Measurements from ENCODE around the gene CCNF.

CCNF gene

DNA sequence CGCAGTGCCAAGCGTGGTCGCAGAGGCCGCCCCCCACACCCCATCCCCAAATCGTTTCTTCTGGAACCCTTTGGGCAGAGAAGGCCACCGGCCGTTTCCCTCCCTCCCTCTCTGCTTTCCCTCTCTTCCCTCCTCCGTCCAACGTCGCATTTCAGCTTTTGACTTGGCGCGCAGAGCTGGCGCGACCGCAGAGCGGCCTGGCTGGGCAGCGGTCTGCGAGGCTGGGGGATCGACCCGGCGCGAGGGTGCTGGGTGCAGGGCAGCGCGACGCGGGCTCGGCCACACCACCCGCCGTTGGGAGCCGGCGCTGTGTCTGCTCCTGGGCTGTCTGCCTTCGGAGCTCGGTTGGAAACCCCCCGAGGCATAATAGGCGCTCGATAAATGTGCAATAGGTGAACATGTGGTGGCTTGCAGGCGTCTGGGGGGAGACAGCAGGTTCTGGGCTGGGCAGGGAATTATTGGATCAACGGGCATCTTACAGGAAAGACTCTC is 39.0 kb downstream of the CCNF start:
- Histone ChIP-seq H3K36me3 (ENCODE audit: insufficient read depth, low read length) (0 out of 2 replicates have a peak, but pooled peaks cover 3% of the 10 kb centered on the region), H3K4me3 (ENCODE audit: low read length) (peak overlapping the region; percentile 50), H3K27ac (ENCODE audit: low read depth, low read length) (peak overlapping the region; percentile 25; the same call in 1 of the 2 replicates), H3K27me3 (ENCODE audit: insufficient read depth, low read length) (peaks cover 51% of the 10 kb centered on the region), H3K9me3 (ENCODE audit: insufficient read depth, low read depth, low read length) (no peaks in the 10 kb centered on the region), H3K4me1 (ENCODE audit: insufficient read depth, low read length) (peaks cover 12% of the 10 kb centered on the region), H3K9ac (ENCODE audit: low read depth, low read length) (peak overlapping the region; percentile 75)
- WGBS: 2% methylated on average over 38 of the region's 38 CpGs

DNA sequence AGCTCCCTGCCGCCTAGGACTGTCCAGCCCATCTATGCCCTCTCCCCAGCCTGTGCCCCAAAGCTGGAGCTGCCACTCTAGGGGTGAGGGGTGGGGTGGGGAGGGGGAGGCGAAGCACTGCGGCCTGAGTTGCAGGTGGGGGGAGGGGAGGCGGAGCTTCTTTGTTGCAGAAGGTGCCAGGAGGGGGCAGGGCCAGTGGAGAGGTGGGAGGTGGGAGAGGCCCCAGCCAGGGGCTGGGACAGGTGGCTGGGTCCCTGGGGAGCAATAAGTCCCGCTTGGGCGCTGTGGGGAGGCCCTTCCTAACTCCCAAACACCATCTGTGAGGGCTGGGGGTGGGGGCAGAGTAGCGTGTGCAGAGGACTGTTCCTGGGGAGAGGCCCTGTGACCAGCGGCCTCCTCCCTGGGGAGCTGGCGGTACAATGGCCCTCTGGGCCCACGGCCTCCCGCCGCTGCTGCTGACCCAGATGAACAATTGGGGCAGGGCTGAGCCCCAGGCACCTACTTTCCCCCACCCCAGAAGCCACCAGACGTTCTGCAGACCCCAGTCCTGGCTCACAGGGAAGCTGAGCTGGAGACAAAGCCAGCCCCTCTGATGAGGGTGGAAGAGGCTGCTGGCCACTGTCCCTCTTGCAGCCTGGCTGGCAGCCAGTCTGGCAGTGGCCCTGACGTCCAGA is 39.6 kb downstream of the CCNF start:
- H3K4me3 ChIP-seq (ENCODE audit: low read length): peak overlapping the region; percentile 50
- H3K27ac ChIP-seq (ENCODE audit: low read depth, low read length): no peak overlapping the region
- H3K9me3 ChIP-seq (ENCODE audit: insufficient read depth, low read depth, low read length): no peaks in the 10 kb centered on the region
- H3K4me1 ChIP-seq (ENCODE audit: insufficient read depth, low read length): peaks cover 12% of the 10 kb centered on the region
- 33% methylated on average over 12 of the region's 14 CpGs for WGBS
- H3K27me3 ChIP-seq (ENCODE audit: insufficient read depth, low read length): peaks cover 56% of the 10 kb centered on the region
- no peaks in the 10 kb centered on the region for H3K36me3 ChIP-seq (ENCODE audit: insufficient read depth, low read length)
- peak overlapping the region; percentile 75 for H3K9ac ChIP-seq (ENCODE audit: low read depth, low read length)

DNA sequence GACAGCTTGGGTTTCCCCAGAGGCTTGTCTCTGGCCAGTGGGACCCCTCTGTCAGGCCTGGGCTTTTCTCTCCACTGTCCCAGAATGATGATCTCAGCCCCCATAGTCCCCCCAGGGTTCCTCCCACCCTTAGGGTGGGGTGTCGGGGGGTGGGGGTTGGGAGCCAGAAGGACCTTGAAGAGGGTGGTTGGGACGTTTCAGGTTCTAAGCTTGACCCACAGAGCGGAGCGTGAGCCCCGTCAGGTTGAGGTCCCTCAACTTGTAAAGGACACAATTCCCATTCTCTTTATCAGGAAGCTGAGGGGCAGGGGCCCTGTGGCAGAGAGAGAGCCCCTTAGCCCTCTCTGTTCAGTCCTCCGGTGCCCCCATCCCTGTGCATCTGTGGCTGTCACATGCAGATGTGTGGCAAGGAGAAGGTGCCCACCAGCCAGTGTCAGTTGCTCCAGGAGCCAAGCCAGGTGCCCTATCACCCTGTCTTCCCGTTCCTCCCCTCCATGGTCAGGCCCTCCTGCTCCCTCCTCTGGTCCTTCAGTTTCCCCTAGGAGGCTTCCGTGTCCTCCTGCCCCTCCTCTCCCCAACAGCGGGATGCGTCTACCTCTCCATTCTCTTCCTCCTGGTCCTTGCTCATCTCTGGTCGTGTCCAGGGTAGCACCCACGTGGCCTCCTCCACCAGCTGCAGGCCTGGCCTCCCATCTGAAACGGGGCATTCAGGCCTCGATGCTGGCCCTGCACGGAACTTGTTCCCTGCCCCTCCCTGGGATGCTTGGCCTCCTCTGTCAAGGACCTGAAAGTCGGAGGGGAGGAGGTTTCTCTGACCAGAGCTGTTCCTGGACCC is 40.4 kb downstream of the CCNF start:
- Histone ChIP-seq H3K27ac (ENCODE audit: low read depth, low read length) (no peak overlapping the region), H3K36me3 (ENCODE audit: insufficient read depth, low read length) (no peaks in the 10 kb centered on the region), H3K27me3 (ENCODE audit: insufficient read depth, low read length) (peaks cover 63% of the 10 kb centered on the region), H3K4me3 (ENCODE audit: low read length) (no peak overlapping the region), H3K9ac (ENCODE audit: low read depth, low read length) (peak overlapping the region; percentile 25; the same call in 1 of the 2 replicates), H3K9me3 (ENCODE audit: insufficient read depth, low read depth, low read length) (no peaks in the 10 kb centered on the region), H3K4me1 (ENCODE audit: insufficient read depth, low read length) (peaks cover 12% of the 10 kb centered on the region)
- 77% methylated on average over 16 of the region's 16 CpGs for WGBS

DNA sequence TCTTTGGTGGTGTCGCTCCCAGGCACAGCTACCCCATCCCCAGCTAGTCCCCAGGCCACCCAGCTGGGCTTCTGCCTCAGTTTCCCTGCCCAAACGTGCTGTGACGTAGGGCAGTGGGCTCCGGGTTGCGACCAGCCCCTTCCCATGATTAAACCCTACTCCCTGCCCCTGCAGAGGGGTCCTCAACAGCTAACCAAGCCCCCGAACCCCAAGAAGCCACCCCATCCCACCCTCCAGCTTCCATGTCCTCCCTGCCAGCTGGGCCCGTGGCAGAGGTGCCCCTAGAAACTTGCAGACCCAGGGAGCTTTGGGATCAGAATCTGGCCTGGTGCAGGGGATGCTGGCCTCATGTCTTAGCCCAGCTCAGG is 41.0 kb downstream of the CCNF start:
- 89% methylated on average over 7 of the region's 7 CpGs for WGBS
- Histone ChIP-seq H3K4me3 (ENCODE audit: low read length) (no peak overlapping the region), H3K36me3 (ENCODE audit: insufficient read depth, low read length) (no peaks in the 10 kb centered on the region), H3K9ac (ENCODE audit: low read depth, low read length) (no peak overlapping the region), H3K9me3 (ENCODE audit: insufficient read depth, low read depth, low read length) (no peaks in the 10 kb centered on the region), H3K27me3 (ENCODE audit: insufficient read depth, low read length) (peaks cover 63% of the 10 kb centered on the region), H3K27ac (ENCODE audit: low read depth, low read length) (no peak overlapping the region), H3K4me1 (ENCODE audit: insufficient read depth, low read length) (peaks cover 12% of the 10 kb centered on the region)

DNA sequence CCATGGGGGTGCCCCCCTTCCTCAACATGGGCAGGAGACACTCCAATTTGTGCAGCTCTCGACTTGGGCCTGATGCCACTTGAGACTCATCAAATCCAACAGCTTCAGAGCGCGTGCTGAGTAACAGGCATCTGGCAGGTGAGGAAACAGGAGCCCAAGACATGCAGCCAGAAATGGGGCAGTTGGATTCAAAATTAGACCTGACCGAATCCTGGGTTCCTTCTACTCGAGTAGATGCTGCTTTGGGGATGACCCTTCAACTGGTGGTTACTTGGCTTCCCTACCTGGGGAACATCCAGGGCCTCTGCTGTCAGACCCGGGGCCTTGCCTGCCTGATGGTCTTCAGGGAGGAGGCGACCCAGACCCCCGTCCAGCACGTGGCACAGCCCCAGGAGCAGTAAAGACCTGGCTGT is 41.4 kb downstream of the CCNF start:
- H3K9me3 ChIP-seq (ENCODE audit: insufficient read depth, low read depth, low read length): no peaks in the 10 kb centered on the region
- peaks cover 12% of the 10 kb centered on the region for H3K4me1 ChIP-seq (ENCODE audit: insufficient read depth, low read length)
- no peak overlapping the region for H3K27ac ChIP-seq (ENCODE audit: low read depth, low read length)
- H3K9ac ChIP-seq (ENCODE audit: low read depth, low read length): no peak overlapping the region
- H3K36me3 ChIP-seq (ENCODE audit: insufficient read depth, low read length): no peaks in the 10 kb centered on the region
- peak overlapping the region; percentile 27 for H3K4me3 ChIP-seq (ENCODE audit: low read length)
- 46% methylated on average over 9 of the region's 9 CpGs for WGBS
- peaks cover 65% of the 10 kb centered on the region for H3K27me3 ChIP-seq (ENCODE audit: insufficient read depth, low read length)

DNA sequence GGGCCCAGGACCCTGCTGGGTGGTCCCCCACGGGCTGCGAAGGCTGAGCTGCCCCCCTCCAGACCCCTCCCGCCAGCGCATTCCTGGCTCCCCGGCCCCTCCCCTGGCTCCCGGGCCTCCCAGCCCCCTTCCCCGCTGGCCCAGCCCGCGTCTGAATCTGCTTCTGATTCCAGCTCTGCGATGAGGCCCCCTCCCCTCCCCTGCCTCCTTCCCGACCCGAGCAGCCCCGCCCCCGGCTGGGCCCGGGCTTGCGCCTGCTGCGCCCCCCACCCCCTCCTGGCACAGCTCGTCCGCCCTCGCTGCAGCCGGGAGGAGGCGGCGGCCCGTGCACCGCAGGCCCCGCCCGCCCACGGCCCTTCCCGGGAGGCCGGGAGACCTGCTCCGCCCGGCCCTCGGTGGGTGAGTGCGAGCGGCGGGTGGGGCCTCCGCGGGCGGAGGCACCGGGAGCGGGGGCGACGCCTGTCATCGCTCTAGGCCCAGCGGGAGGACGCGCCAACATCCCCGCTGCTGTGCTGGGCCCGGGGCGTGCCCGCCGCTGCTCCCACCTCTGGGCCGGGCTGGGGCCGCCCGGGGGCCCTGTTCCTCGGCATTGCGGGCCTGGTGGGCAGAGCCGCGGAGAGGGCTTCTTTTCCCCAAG is 41.9 kb downstream of the CCNF start, which contains the start of gene NTN3:
NTN3 (plus strand) TSS at position 282 of the 637 bp plus-strand sequence. CDS start 405 bp downstream, outside the sequence.
- peak within 1 kb of the TSS; percentile 44 for H3K4me3 ChIP-seq (ENCODE audit: low read length)
- WGBS: under 1% methylated on average over 57 of the region's 59 CpGs
- H3K9ac ChIP-seq (ENCODE audit: low read depth, low read length): 0 out of 2 replicates have a peak within 1 kb of the TSS, but pooled peaks have one; percentile 9
- peaks cover 70% of the 10 kb centered on the region for H3K27me3 ChIP-seq (ENCODE audit: insufficient read depth, low read length)
- H3K4me1 ChIP-seq (ENCODE audit: insufficient read depth, low read length): peaks cover 12% of the 10 kb centered on the region
- H3K36me3 ChIP-seq (ENCODE audit: insufficient read depth, low read length): no peaks in the 10 kb centered on the region
- no peaks in the 10 kb centered on the region for H3K9me3 ChIP-seq (ENCODE audit: insufficient read depth, low read depth, low read length)
- no peak within 1 kb of the TSS for H3K27ac ChIP-seq (ENCODE audit: low read depth, low read length)

DNA sequence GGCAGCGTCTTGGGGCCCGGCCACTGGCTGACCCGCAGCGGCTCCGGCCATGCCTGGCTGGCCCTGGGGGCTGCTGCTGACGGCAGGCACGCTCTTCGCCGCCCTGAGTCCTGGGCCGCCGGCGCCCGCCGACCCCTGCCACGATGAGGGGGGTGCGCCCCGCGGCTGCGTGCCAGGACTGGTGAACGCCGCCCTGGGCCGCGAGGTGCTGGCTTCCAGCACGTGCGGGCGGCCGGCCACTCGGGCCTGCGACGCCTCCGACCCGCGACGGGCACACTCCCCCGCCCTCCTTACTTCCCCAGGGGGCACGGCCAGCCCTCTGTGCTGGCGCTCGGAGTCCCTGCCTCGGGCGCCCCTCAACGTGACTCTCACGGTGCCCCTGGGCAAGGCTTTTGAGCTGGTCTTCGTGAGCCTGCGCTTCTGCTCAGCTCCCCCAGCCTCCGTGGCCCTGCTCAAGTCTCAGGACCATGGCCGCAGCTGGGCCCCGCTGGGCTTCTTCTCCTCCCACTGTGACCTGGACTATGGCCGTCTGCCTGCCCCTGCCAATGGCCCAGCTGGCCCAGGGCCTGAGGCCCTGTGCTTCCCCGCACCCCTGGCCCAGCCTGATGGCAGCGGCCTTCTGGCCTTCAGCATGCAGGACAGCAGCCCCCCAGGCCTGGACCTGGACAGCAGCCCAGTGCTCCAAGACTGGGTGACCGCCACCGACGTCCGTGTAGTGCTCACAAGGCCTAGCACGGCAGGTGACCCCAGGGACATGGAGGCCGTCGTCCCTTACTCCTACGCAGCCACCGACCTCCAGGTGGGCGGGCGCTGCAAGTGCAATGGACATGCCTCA is 42.6 kb downstream of the CCNF start:
- H3K4me3 ChIP-seq (ENCODE audit: low read length): peak overlapping the region; percentile 44
- H3K9ac ChIP-seq (ENCODE audit: low read depth, low read length): 0 out of 2 replicates have a peak overlapping the region, but pooled peaks have one; percentile 9
- H3K9me3 ChIP-seq (ENCODE audit: insufficient read depth, low read depth, low read length): no peaks in the 10 kb centered on the region

DNA sequence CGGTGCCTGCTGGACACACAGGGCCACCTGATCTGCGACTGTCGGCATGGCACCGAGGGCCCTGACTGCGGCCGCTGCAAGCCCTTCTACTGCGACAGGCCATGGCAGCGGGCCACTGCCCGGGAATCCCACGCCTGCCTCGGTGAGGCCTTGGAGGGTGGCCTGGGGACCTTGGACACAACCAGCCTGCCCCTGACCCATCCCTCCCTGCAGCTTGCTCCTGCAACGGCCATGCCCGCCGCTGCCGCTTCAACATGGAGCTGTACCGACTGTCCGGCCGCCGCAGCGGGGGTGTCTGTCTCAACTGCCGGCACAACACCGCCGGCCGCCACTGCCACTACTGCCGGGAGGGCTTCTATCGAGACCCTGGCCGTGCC is 43.2 kb downstream of the CCNF start:
- Histone ChIP-seq H3K36me3 (ENCODE audit: insufficient read depth, low read length) (no peaks in the 10 kb centered on the region), H3K27ac (ENCODE audit: low read depth, low read length) (no peak overlapping the region), H3K9ac (ENCODE audit: low read depth, low read length) (no peak overlapping the region), H3K4me1 (ENCODE audit: insufficient read depth, low read length) (peaks cover 12% of the 10 kb centered on the region), H3K27me3 (ENCODE audit: insufficient read depth, low read length) (peaks cover 80% of the 10 kb centered on the region), H3K4me3 (ENCODE audit: low read length) (no peak overlapping the region), H3K9me3 (ENCODE audit: insufficient read depth, low read depth, low read length) (no peaks in the 10 kb centered on the region)
- 94% methylated on average over 27 of the region's 27 CpGs for WGBS

More for the DNA sequence above, 42.6 kb downstream of the CCNF start:
- no peak overlapping the region for H3K27ac ChIP-seq (ENCODE audit: low read depth, low read length)
- peaks cover 12% of the 10 kb centered on the region for H3K4me1 ChIP-seq (ENCODE audit: insufficient read depth, low read length)
- peaks cover 77% of the 10 kb centered on the region for H3K27me3 ChIP-seq (ENCODE audit: insufficient read depth, low read length)
- 34% methylated on average over 61 of the region's 61 CpGs for WGBS
- no peaks in the 10 kb centered on the region for H3K36me3 ChIP-seq (ENCODE audit: insufficient read depth, low read length)

DNA sequence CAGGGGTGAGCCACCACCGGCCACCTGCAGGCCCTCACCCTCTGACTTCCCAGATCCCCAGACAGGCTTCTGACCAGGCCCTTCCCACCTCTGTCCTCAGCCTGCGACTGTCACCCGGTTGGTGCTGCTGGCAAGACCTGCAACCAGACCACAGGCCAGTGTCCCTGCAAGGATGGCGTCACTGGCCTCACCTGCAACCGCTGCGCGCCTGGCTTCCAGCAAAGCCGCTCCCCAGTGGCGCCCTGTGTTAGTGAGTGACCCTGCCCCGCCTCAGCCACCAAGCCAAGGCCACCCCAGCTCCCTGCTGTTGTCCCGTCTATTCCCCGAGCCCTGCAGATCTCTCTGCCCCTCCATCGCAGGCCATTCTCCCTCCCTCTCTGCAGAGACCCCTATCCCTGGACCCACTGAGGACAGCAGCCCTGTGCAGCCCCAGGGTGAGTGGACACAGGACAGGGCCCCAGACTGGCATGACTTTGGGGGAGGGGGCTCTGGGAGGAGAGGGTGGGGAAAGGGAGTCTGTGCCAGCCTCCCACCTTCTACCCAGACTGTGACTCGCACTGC is 43.7 kb downstream of the CCNF start:
- Histone ChIP-seq H3K4me3 (ENCODE audit: low read length) (peak overlapping the region; percentile 77; the same call in 1 of the 2 replicates), H3K4me1 (ENCODE audit: insufficient read depth, low read length) (peaks cover 12% of the 10 kb centered on the region), H3K27me3 (ENCODE audit: insufficient read depth, low read length) (peaks cover 78% of the 10 kb centered on the region), H3K27ac (ENCODE audit: low read depth, low read length) (no peak overlapping the region), H3K36me3 (ENCODE audit: insufficient read depth, low read length) (no peaks in the 10 kb centered on the region), H3K9ac (ENCODE audit: low read depth, low read length) (no peak overlapping the region), H3K9me3 (ENCODE audit: insufficient read depth, low read depth, low read length) (no peaks in the 10 kb centered on the region)
- WGBS: 82% methylated on average over 14 of the region's 14 CpGs

DNA sequence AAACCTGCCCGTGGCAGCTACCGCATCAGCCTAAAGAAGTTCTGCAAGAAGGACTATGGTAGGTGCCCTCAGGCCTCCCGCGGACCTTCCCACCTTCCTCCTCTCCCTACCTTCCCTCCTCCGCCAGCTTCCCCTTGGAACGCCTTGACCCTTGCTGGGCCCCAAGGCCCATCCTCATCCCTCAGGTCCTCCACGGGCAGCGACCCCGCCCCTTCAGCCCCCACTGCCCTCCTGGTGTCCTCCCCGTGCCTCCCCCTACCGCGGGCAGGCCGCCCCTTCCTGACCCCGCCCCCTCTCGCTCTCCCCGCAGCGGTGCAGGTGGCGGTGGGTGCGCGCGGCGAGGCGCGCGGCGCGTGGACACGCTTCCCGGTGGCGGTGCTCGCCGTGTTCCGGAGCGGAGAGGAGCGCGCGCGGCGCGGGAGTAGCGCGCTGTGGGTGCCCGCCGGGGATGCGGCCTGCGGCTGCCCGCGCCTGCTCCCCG is 44.2 kb downstream of the CCNF start:
- H3K9ac ChIP-seq (ENCODE audit: low read depth, low read length): no peak overlapping the region
- H3K27ac ChIP-seq (ENCODE audit: low read depth, low read length): no peak overlapping the region
- H3K4me1 ChIP-seq (ENCODE audit: insufficient read depth, low read length): peaks cover 12% of the 10 kb centered on the region
- peak overlapping the region; percentile 77 for H3K4me3 ChIP-seq (ENCODE audit: low read length)
- no peaks in the 10 kb centered on the region for H3K36me3 ChIP-seq (ENCODE audit: insufficient read depth, low read length)
- 4% methylated on average over 49 of the region's 49 CpGs for WGBS
- H3K27me3 ChIP-seq (ENCODE audit: insufficient read depth, low read length): peaks cover 72% of the 10 kb centered on the region
- H3K9me3 ChIP-seq (ENCODE audit: insufficient read depth, low read depth, low read length): no peaks in the 10 kb centered on the region
